CD4-positive, alpha-beta memory T cell (primary cell): ENCODE results near the gene SSH2. TPM values are rescaled to one million over a fixed set of nuclear protein-coding genes. Genes with fewer than 3 reads are reported as not detected.
A peak's percentile ranks its signal among the peaks of the same experiment; 100 is the strongest.

Experiments
- CTCF ChIA-PET: fragments of 350-600 bp; sonication (Branson Sonifier 250); formaldehyde crosslinking; loops from one replicate; lab custom pipeline; 2021; ENCODE audit warnings: inconsistent platforms; ENCODE audit not compliant: partially characterized antibody; lab: Charles Lee
- POLR2A ChIA-PET: fragments of 350-600 bp; sonication (Branson Sonifier 250); formaldehyde crosslinking; loops from one replicate; lab custom pipeline; 2021; ENCODE audit not compliant: partially characterized antibody; lab: Charles Lee
- DNase-seq, 5 donors: peaks; one replicate each; pipeline versions ENCODE4 v3.0.0 to v3.0.0-alpha.2; 2020 to 2022; ENCODE audit warnings: mixed read lengths in 1 of 5
- H3K27ac ChIP-seq: one replicate; pipeline ENCODE4 v1.7.0; 2013; ENCODE audit warnings: low read depth, low read length
- H3K27me3 ChIP-seq: 2 replicates; pipeline ENCODE4 v1.7.0; 2013; ENCODE audit warnings: mild to moderate bottlenecking, low read length, moderate library complexity; ENCODE audit not compliant: insufficient read depth
- H3K36me3 ChIP-seq: 2 replicates; pipeline ENCODE4 v1.7.0; 2013; ENCODE audit warnings: mild to moderate bottlenecking, low read length, moderate library complexity; ENCODE audit not compliant: insufficient read depth
- H3K4me1 ChIP-seq: 2 replicates; pipeline ENCODE4 v1.7.0; 2013; ENCODE audit warnings: mild to moderate bottlenecking, low read length, moderate library complexity; ENCODE audit not compliant: insufficient read depth
- H3K4me3 ChIP-seq, 2 donors: one replicate each; pipeline ENCODE4 v1.7.0; 2013; ENCODE audit warnings: low read length in 2 of 2, mild to moderate bottlenecking in 1 of 2
- H3K9me3 ChIP-seq, 2 donors: one replicate each; pipeline ENCODE4 v1.7.0; 2013; ENCODE audit warnings: low read length in 2 of 2, control low read depth in 1 of 2; ENCODE audit not compliant: control insufficient read depth in 1 of 2
- H3K27ac Mint-ChIP-seq, 7 donors: one replicate each; pipeline ENCODE4 v1.8.0; 2020 to 2021; ENCODE audit warnings: mixed read lengths in 7 of 7, mild to moderate bottlenecking in 6 of 7, inconsistent platforms in 3 of 7, moderate library complexity in 3 of 7
- H3K27me3 Mint-ChIP-seq, 2 donors: one replicate each; pipeline ENCODE4 v1.8.0; 2020 to 2021; ENCODE audit warnings: mixed read lengths in 2 of 2
- H3K36me3 Mint-ChIP-seq, 2 donors: one replicate each; pipeline ENCODE4 v1.8.0; 2020 to 2021; ENCODE audit warnings: mixed read lengths in 2 of 2, inconsistent platforms in 1 of 2, mild to moderate bottlenecking in 1 of 2
- H3K4me1 Mint-ChIP-seq, 4 donors: one replicate each; pipeline ENCODE4 v1.8.0; 2020 to 2021; ENCODE audit warnings: mixed read lengths in 4 of 4, mild to moderate bottlenecking in 1 of 4
- H3K4me3 Mint-ChIP-seq, 8 donors: one replicate each; pipeline ENCODE4 v1.8.0; 2020 to 2021; ENCODE audit warnings: mixed read lengths in 8 of 8, mild to moderate bottlenecking in 7 of 8, moderate library complexity in 6 of 8, inconsistent platforms in 3 of 8
- H3K9me3 Mint-ChIP-seq, 8 donors: one replicate each; pipeline ENCODE4 v1.8.0; 2020 to 2021; ENCODE audit warnings: mixed read lengths in 8 of 8, mild to moderate bottlenecking in 5 of 8, inconsistent platforms in 3 of 8, moderate library complexity in 1 of 8
- intact Hi-C: fragments of 100-400 bp; cut with micrococcal nuclease; formaldehyde crosslinking; loops from one replicate; pipeline ENCODE4 v1.15.1; 2023
- polyA plus RNA-seq, 2 donors: library from polyadenylated mRNA; unstranded; fragments of 300-500 nt; fragmentation: Illumina TruSeq; gene quantifications; one replicate each; pipeline ENCODE4 v1.2.3, GENCODE V29; 2021
- total RNA-seq, 2 experiments: library from RNA; stranded (reverse); gene quantifications; one replicate each; pipeline ENCODE4 v1.2.3, GENCODE V29; 2021

The SSH2 gene
- total and polyA plus RNA-seq, 4 experiments from 2014 or later, result 13.5 to 70.4 (median 54.2) TPM

DNA sequence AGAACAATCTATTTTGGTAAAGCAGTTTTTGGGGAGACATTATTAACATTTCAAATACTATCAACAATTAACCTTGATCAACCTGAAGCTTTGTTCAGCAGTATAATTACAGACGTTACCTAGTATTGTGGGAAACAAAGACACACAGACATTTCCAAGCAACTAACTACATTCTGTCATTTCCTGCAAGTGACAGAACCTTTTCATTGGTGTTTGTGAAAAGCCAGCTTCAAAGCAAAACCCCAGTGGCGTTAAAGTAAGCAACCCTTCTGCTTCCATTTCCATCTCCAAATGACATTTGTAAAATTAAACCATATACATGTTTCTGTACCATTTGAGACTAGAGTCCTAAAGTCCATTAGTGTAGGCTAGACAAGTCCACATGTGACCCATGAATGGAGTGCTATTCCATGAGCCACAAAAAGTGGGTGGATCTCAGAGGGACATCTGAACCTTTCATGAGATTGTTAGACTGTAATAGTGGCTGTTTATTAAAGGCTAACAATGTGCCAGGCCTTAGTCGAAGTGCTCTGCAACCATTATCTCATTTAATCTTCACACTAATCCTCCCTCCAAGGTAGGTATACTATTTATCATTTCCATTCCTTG, 101.2 kb downstream of the SSH2 start:
- Histone ChIP-seq H3K9me3 (no peaks in the 10 kb centered on the region), H3K4me1 (no peaks in the 10 kb centered on the region), H3K36me3 (no peaks in the 10 kb centered on the region), H3K4me3 (no peak overlapping the region), H3K27ac (no peak overlapping the region), H3K27me3 (no peaks in the 10 kb centered on the region)
- Mint-ChIP-seq H3K36me3 (peaks cover 0 to 3% of the 10 kb centered on the region in 2 donors), H3K27me3 (no peaks in the 10 kb centered on the region), H3K27ac (peak overlapping the region in 5 of 7 donors; percentile 3 to 70 (median 28)), H3K4me1 (peaks cover 7 to 26% (median 21%) of the 10 kb centered on the region in 4 donors), H3K9me3 (no peaks in the 10 kb centered on the region), H3K4me3 (no peak overlapping the region)
- ChIA-PET CTCF (interaction anchor here (1.3 kb wide), 1 partner anchor 101 kb away, joined by 3 read pairs; the partner anchor contains the start of gene SSH2), POLR2A (no interaction called here)
- peak in 1 of 5 donors; percentile 11 for DNase-seq
- intact Hi-C loops, result no loop called here

DNA sequence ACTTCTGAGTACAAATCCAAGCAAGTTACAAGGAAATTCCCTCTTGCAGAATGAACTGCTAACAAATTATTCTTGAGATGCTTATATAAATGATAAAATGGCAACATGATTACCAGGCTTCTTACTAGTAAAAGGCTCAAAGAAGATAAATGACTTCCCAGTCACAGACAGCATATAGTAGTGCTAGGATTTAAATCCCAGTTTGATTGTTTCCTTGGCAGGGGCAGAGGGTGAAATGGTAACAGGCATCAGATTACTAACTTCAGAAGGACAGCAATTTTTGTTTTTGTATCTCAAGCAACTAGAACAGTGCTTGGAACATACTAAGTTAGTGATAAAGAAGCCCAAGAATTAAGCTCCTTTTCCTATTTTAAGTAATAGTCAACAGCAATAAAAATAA, 102.8 kb downstream of the SSH2 start:
- H3K4me3 ChIP-seq, result no peak overlapping the region
- H3K27me3 Mint-ChIP-seq, result no peaks in the 10 kb centered on the region
- H3K4me1 Mint-ChIP-seq, result peaks cover 7 to 26% (median 21%) of the 10 kb centered on the region in 4 donors
- H3K9me3 Mint-ChIP-seq, result no peaks in the 10 kb centered on the region
- no peak overlapping the region for H3K27ac ChIP-seq
- POLR2A ChIA-PET, result no interaction called here
- no peaks in the 10 kb centered on the region for H3K9me3 ChIP-seq
- peak overlapping the region in 1 of 7 donors; percentile 3 for H3K27ac Mint-ChIP-seq
- intact Hi-C loops, result no loop called here
- no peaks in the 10 kb centered on the region for H3K27me3 ChIP-seq
- no peak overlapping the region for H3K4me3 Mint-ChIP-seq
- no peak for DNase-seq
- no peaks in the 10 kb centered on the region for H3K4me1 ChIP-seq
- CTCF ChIA-PET, result interaction anchor here (0.7 to 1.3 kb wide), 4 partner anchors 19 to 104 kb away, joined by 3 to 4 read pairs (median 3); partner anchors contain the start of gene SSH2
- H3K36me3 ChIP-seq, result no peaks in the 10 kb centered on the region
- H3K36me3 Mint-ChIP-seq, result peaks cover 0 to 2% of the 10 kb centered on the region in 2 donors

DNA sequence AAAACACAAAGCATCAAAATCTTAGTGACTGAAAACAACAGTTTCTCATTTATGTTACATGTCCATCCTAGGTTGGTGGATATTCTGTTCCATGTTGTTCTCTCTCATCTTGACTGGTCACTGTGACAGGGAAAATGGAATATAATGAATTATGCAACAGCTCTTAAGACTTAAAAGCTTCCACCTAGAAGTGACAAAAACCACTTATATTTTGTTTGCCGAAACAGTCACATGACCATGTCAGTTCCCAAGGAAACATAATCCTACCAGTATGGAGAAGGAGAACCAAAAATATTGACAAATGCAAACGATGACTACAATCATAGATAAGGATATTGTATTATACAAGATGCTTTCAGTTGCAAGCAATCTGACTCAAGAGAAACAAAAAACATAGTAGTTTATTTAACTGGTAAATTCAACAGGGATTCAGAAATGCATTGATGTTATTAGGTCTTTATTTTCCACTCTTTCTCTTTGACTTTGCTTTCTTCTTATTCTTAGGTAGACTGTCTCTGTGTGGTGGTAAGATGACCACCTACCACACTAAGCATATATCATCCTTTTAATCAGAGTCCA, 103.8 kb downstream of the SSH2 start:
- ChIA-PET CTCF (no interaction called here), POLR2A (no interaction called here)
- Histone ChIP-seq H3K36me3 (no peaks in the 10 kb centered on the region), H3K9me3 (no peaks in the 10 kb centered on the region), H3K27ac (no peak overlapping the region), H3K4me3 (no peak overlapping the region), H3K27me3 (no peaks in the 10 kb centered on the region), H3K4me1 (no peaks in the 10 kb centered on the region)
- Mint-ChIP-seq H3K4me3 (no peak overlapping the region), H3K27ac (no peak overlapping the region), H3K36me3 (peaks cover 0 to 2% of the 10 kb centered on the region in 2 donors), H3K27me3 (no peaks in the 10 kb centered on the region), H3K9me3 (no peaks in the 10 kb centered on the region), H3K4me1 (peaks cover 7 to 26% (median 21%) of the 10 kb centered on the region in 4 donors)
- intact Hi-C loops, result no loop called here
- DNase-seq, result no peak

DNA sequence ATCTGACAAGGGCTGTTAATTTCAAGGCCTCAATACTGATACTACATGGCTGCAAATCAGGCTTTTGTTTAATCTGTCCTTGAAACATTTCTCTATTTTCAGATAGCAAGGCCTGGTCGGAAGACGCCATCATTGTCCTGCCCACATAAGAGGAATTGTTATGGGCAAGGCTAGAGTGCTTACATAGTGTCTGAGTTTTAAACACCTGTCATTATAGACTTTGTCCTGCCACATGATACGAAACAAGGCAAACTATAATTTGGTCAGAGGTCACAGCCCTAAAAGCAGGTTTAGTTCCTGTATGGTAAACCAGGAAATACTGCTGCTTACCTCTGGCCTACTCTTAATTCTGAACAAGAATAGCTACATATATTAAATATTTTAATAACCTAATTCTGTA, 104.4 kb downstream of the SSH2 start:
- intact Hi-C loops, result no loop called here
- no peak overlapping the region for H3K27ac Mint-ChIP-seq
- ChIA-PET CTCF (no interaction called here), POLR2A (interaction anchor here (1.1 kb wide), 1 partner anchor 106 kb away, joined by 5 read pairs; no protein-coding TSS in a partner anchor)
- Histone ChIP-seq H3K4me3 (no peak overlapping the region), H3K4me1 (no peaks in the 10 kb centered on the region), H3K9me3 (no peaks in the 10 kb centered on the region), H3K27ac (no peak overlapping the region), H3K36me3 (no peaks in the 10 kb centered on the region), H3K27me3 (no peaks in the 10 kb centered on the region)
- no peaks in the 10 kb centered on the region for H3K9me3 Mint-ChIP-seq
- peaks cover 0 to 2% of the 10 kb centered on the region in 2 donors for H3K36me3 Mint-ChIP-seq
- no peak for DNase-seq
- no peaks in the 10 kb centered on the region for H3K27me3 Mint-ChIP-seq
- peaks cover 5 to 26% (median 19%) of the 10 kb centered on the region in 4 donors for H3K4me1 Mint-ChIP-seq
- H3K4me3 Mint-ChIP-seq, result no peak overlapping the region

DNA sequence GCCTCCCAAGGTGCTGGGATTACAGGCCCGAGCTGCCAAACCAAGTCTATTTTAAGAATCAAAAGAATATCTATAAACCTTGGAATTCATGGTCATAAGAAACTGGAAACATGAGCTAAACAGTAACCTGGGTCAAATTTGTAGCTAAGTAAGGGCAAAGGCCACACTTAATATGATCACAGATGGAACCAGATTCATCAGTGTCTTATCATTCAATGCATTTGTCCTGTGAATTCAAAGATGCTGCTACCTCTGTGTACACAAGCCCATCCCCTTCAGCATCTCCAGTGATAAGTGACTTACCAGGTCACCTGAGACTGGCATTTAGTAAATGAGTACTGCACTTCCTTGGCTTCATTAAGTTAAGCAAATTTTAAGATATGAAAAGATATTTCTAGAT, 108.1 kb downstream of the SSH2 start:
- no peaks in the 10 kb centered on the region for H3K9me3 ChIP-seq
- intact Hi-C loops, result no loop called here
- POLR2A ChIA-PET, result no interaction called here
- DNase-seq, result no peak
- H3K27ac Mint-ChIP-seq, result no peak overlapping the region
- no peaks in the 10 kb centered on the region for H3K9me3 Mint-ChIP-seq
- peaks cover 0 to 2% of the 10 kb centered on the region in 2 donors for H3K36me3 Mint-ChIP-seq
- H3K4me3 ChIP-seq, result no peak overlapping the region
- H3K4me1 ChIP-seq, result no peaks in the 10 kb centered on the region
- no peaks in the 10 kb centered on the region for H3K27me3 Mint-ChIP-seq
- peaks cover 5 to 12% (median 8%) of the 10 kb centered on the region in 4 donors for H3K4me1 Mint-ChIP-seq
- CTCF ChIA-PET, result interaction anchor here (1.0 to 4.9 kb wide), 2 partner anchors 12 to 109 kb away, joined by 4 to 24 read pairs; partner anchors contain the start of gene SSH2
- no peaks in the 10 kb centered on the region for H3K27me3 ChIP-seq
- no peaks in the 10 kb centered on the region for H3K36me3 ChIP-seq
- H3K4me3 Mint-ChIP-seq, result no peak overlapping the region
- H3K27ac ChIP-seq, result no peak overlapping the region

DNA sequence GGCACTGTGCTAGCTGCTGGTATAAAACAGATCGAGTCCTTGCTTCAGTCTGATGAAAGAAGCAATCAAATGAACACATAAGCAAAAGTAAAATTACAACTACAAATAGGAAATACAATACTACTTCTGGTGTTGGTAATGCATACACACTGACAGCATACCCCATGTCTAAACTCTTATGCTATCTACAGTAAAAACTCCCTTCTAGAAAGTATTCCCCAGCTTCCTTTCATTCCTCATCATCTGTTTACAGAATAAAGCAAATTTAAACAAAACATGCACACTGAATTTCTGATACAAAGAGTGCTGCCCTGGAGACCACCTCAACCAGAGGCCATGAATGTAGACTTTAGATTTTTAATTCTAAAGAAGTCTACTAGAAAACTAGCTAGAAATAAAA, 109.6 kb downstream of the SSH2 start:
- Histone ChIP-seq H3K36me3 (no peaks in the 10 kb centered on the region), H3K4me3 (no peak overlapping the region), H3K27ac (no peak overlapping the region), H3K27me3 (no peaks in the 10 kb centered on the region), H3K9me3 (no peaks in the 10 kb centered on the region), H3K4me1 (no peaks in the 10 kb centered on the region)
- H3K27me3 Mint-ChIP-seq, result no peaks in the 10 kb centered on the region
- H3K4me1 Mint-ChIP-seq, result peaks cover 3 to 5% (median 5%) of the 10 kb centered on the region in 4 donors
- POLR2A ChIA-PET, result interaction anchor here (1.6 kb wide), 1 partner anchor 109 kb away, joined by 6 read pairs; the partner anchor contains the start of gene SSH2
- DNase-seq, result no peak
- no peak overlapping the region for H3K4me3 Mint-ChIP-seq
- H3K9me3 Mint-ChIP-seq, result no peaks in the 10 kb centered on the region
- peak overlapping the region in 3 of 7 donors; percentile 24 to 60 (median 53) for H3K27ac Mint-ChIP-seq
- intact Hi-C loops, result no loop called here
- H3K36me3 Mint-ChIP-seq, result peaks cover 0 to 2% of the 10 kb centered on the region in 2 donors
- CTCF ChIA-PET, result interaction anchor here (1.3 to 4.9 kb wide), 3 partner anchors 12 to 110 kb away, joined by 4 to 24 read pairs (median 7); partner anchors contain the start of gene SSH2
